Heart right ventricle (tissue), 16 donors: ENCODE measurements around the gene RASGEF1C. TPM values are rescaled to one million over a fixed set of nuclear protein-coding genes. Genes with fewer than 3 reads are reported as not detected.

Source experiments
- ATAC-seq, 8 donors: fragments of 200-7000 bp; cut with Tn5 transposase; one replicate each; pipeline ENCODE4 v1.9.1; 2020; ENCODE audit warnings: mild to moderate bottlenecking in 8 of 8, moderate library complexity in 8 of 8, moderate number of reproducible peaks in 1 of 8
- DNase-seq, 2 donors: peaks; one replicate each; pipeline ENCODE4 v3.0.0-alpha.2; 2020
- H3K27ac ChIP-seq, 10 donors: fragments of 200-600 bp; sonication (generic) in 2 of 10; one replicate each; pipeline versions ENCODE4 v1.5.0 to v1.8.0; 2020 to 2022; ENCODE audit warnings: mild to moderate bottlenecking in 3 of 10
- H3K27me3 ChIP-seq, 7 donors: fragments of 200-600 bp; one replicate each; pipeline ENCODE4 v1.8.0; 2021 to 2022; ENCODE audit warnings: mild to moderate bottlenecking in 2 of 7
- H3K36me3 ChIP-seq, 9 donors: fragments of 200-600 bp; sonication (generic) in 1 of 9; one replicate each; pipeline versions ENCODE4 v1.5.0 to v1.8.0; 2020 to 2022; ENCODE audit warnings: mild to moderate bottlenecking in 2 of 9
- H3K4me1 ChIP-seq, 9 donors: fragments of 200-600 bp; sonication (generic) in 1 of 9; one replicate each; pipeline versions ENCODE4 v1.5.0 to v1.8.0; 2020 to 2022; ENCODE audit warnings: mild to moderate bottlenecking in 4 of 9
- H3K4me3 ChIP-seq, 10 donors: fragments of 200-600 bp; sonication (generic) in 2 of 10; one replicate each; pipeline versions ENCODE4 v1.5.0 to v1.8.0; 2020 to 2022; ENCODE audit warnings: mild to moderate bottlenecking in 7 of 10, moderate library complexity in 2 of 10
- H3K9me3 ChIP-seq, 11 donors: fragments of 200-600 bp in 10 of 11; sonication (generic) in 2 of 11; one replicate each; pipeline versions ENCODE4 v1.5.0 to v1.8.0; 2013 to 2022; ENCODE audit warnings: mild to moderate bottlenecking in 2 of 11, control low read depth in 1 of 11, moderate library complexity in 1 of 11
- WGBS, 2 donors: extraction: QIAGEN DNeasy Blood & Tissue Kit; methylation state at CpG; one replicate each; pipeline ENCODE4 v1.1.7; 2013; ENCODE audit warnings: inconsistent platforms in 1 of 2; 5-methylcytosine and 5-hydroxymethylcytosine counted together
- intact Hi-C, 10 donors: fragments of 100-400 bp; cut with DNase I; formaldehyde crosslinking; loops; one replicate each; pipeline versions ENCODE4 v1.11.1 to v1.14.2; 2022
- polyA plus RNA-seq, 2 donors: library from polyadenylated mRNA; stranded (reverse); fragments of 200-250 nt; gene quantifications; one replicate each; pipeline ENCODE4 v1.2.3, GENCODE V29; 2013
- total RNA-seq, 10 donors: library from RNA; stranded (reverse); fragmentation: NEBNext Ultra II Directional in 3 of 10; extraction: Animal tissue kit (Norgen Biotek cat#: 25700) in 3 of 10; gene quantifications; one replicate each; pipeline versions ENCODE4 v1.2.1 to v1.2.4, GENCODE V29; 2021 to 2023
- TF ChIP-seq, protein P1 (sequence below), 9 donors: fragments of 200-600 bp; sonication (generic) in 2 of 9; IDR thresholded peaks; one replicate each; pipeline versions ENCODE4 v1.5.0 to v1.8.0; 2021 to 2022; ENCODE audit warnings: antibody characterized with exemption in 9 of 9, mild to moderate bottlenecking in 5 of 9, moderate library complexity in 1 of 9
- donor health status: Arrhythmogenic right ventricular cardiomyopathy.
- donor health status: ischemic (EF 13 %, LVEDD 7.1; RV severe dilation, severe dysfunction).
- donor health status: healthy with polysubstance abuse.
- donor health status: DM: no; HTN: yes; CAD: no.
- donor health status: DM: no; HTN: no; CAD: no.
- donor health status: ischemic (EF 25% LVEDD 6.9; RV normal size, moderate dysfunction).
- donor health status: ischemic (EF 25% LVEDD 5.7; RV mildly dilated, moderate dysfunction).
- donor health status: healthy.
- donor health status: DM: yes; HTN: yes; CAD: no.
- donor health status: Ischemic cardiomyopathy.
- donor health status: ischemic (EF 35%, LVEDD 5.7; RV mildly dilated, moderate dysfunction).
- donor health status: nonischemic (EF 11% LVEDD 7.7; RV severe dilation, severe dysfunction).
- donor health status: DM: yes; HTN: yes; CAD: no.
- donor health status: PGD.
- donor health status: ischemic (EF 29% LVEDD 5.4; RV normal size, mild dysfunction).
- donor health status: nonischemic (EF 23%, LVEDD 6.1; RV moderate dilation, normal function).

The RASGEF1C gene
- total and polyA plus RNA-seq, 12 donors: 0.17 to 0.59 (median 0.26) TPM; not detected in 6

- no peaks in the 10 kb centered on the region for H3K9me3 ChIP-seq
- H3K4me1 ChIP-seq: peaks cover 3 to 40% (median 27%) of the 10 kb centered on the region in 9 donors
- no peaks in the 10 kb centered on the region for H3K27me3 ChIP-seq
- intact Hi-C loops: no loop called here
- no peak overlapping the region for H3K27ac ChIP-seq
- WGBS, 2 donors: 92 to 93% methylated on average over 8 of the region's 8 CpGs
- TF ChIP-seq, protein P1, sequence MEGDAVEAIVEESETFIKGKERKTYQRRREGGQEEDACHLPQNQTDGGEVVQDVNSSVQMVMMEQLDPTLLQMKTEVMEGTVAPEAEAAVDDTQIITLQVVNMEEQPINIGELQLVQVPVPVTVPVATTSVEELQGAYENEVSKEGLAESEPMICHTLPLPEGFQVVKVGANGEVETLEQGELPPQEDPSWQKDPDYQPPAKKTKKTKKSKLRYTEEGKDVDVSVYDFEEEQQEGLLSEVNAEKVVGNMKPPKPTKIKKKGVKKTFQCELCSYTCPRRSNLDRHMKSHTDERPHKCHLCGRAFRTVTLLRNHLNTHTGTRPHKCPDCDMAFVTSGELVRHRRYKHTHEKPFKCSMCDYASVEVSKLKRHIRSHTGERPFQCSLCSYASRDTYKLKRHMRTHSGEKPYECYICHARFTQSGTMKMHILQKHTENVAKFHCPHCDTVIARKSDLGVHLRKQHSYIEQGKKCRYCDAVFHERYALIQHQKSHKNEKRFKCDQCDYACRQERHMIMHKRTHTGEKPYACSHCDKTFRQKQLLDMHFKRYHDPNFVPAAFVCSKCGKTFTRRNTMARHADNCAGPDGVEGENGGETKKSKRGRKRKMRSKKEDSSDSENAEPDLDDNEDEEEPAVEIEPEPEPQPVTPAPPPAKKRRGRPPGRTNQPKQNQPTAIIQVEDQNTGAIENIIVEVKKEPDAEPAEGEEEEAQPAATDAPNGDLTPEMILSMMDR (IDR thresholded peaks at IDR 0.05): no peak
- no peaks in the 10 kb centered on the region for H3K36me3 ChIP-seq
- ATAC-seq (no peak), DNase-seq (no peak)
- H3K4me3 ChIP-seq: no peak overlapping the region
Observed at GRCh38 chr5:180053061-180053602, 155.9 kb downstream of the RASGEF1C start.

- intact Hi-C loops: no loop called here
- WGBS, 2 donors: 89 to 91% methylated on average over 5 of the region's 5 CpGs
- no peak overlapping the region for H3K27ac ChIP-seq
- peaks cover 3 to 49% (median 35%) of the 10 kb centered on the region in 9 donors for H3K4me1 ChIP-seq
- no peaks in the 10 kb centered on the region for H3K27me3 ChIP-seq
- H3K4me3 ChIP-seq: no peak overlapping the region
- no peaks in the 10 kb centered on the region for H3K9me3 ChIP-seq
- ATAC-seq: no peak
- no peaks in the 10 kb centered on the region for H3K36me3 ChIP-seq
- TF ChIP-seq, protein P1 (IDR thresholded peaks at IDR 0.05): no peak
- no peak for DNase-seq
Observed at GRCh38 chr5:180052211-180052818, 156.7 kb downstream of the RASGEF1C start.

Other genes with a start within 250 kb of the RASGEF1C start
- gene RNF130, start 137.5 kb downstream of the RASGEF1C start, total RNA-seq: 10 to 100 TPM; 25.8 to 55.8 (median 34.5) TPM
- gene RNF130, start 137.5 kb downstream of the RASGEF1C start, polyA plus RNA-seq: 10 to 100 TPM; 21.9 to 33.6 TPM
- 10 to 100 TPM; 30.2 to 47.4 (median 41.6) TPM for gene MAPK9, start 82.9 kb upstream of the RASGEF1C start, total RNA-seq
- gene MAPK9, start 82.9 kb upstream of the RASGEF1C start, polyA plus RNA-seq: 10 to 100 TPM; 13.9 to 14.4 TPM
- 10 to 100 TPM in 4 of 10 donors, 1 to 10 TPM in 6; 2.5 to 19.4 (median 4.4) TPM for gene GFPT2, start 144.1 kb upstream of the RASGEF1C start, total RNA-seq
- gene GFPT2, start 144.1 kb upstream of the RASGEF1C start, polyA plus RNA-seq: 10 to 100 TPM in 1 of 2 donors, 1 to 10 TPM in 1; 9.3 to 12.7 TPM